Measurements from ENCODE around the gene CSMD2.

Gene CSMD2

GRCh38 chr1:33654267-33654834, 510.7 kb downstream of the CSMD2 start:
- FAIRE-seq (no peak), DNase-seq (ENCODE audit: insufficient read length, low spot score) (no peak)
- TF ChIP-seq, protein P1, sequence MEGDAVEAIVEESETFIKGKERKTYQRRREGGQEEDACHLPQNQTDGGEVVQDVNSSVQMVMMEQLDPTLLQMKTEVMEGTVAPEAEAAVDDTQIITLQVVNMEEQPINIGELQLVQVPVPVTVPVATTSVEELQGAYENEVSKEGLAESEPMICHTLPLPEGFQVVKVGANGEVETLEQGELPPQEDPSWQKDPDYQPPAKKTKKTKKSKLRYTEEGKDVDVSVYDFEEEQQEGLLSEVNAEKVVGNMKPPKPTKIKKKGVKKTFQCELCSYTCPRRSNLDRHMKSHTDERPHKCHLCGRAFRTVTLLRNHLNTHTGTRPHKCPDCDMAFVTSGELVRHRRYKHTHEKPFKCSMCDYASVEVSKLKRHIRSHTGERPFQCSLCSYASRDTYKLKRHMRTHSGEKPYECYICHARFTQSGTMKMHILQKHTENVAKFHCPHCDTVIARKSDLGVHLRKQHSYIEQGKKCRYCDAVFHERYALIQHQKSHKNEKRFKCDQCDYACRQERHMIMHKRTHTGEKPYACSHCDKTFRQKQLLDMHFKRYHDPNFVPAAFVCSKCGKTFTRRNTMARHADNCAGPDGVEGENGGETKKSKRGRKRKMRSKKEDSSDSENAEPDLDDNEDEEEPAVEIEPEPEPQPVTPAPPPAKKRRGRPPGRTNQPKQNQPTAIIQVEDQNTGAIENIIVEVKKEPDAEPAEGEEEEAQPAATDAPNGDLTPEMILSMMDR (IDR thresholded peaks at IDR 0.05; ENCODE audit: insufficient read depth, missing control alignments) = peak; percentile 20

- FAIRE-seq (no peak), DNase-seq (ENCODE audit: insufficient read length, low spot score) (no peak)
- TF ChIP-seq, protein P1 (IDR thresholded peaks at IDR 0.05; ENCODE audit: insufficient read depth, missing control alignments) = no peak
These were observed 511.8 kb downstream of the CSMD2 start for GRCh38 chr1:33653226-33653625.

GRCh38 chr1:33650708-33651107, 514.3 kb downstream of the CSMD2 start:
- TF ChIP-seq, protein P1 (IDR thresholded peaks at IDR 0.05; ENCODE audit: insufficient read depth, missing control alignments) = no peak
- FAIRE-seq = no peak
- DNase-seq (ENCODE audit: insufficient read length, low spot score) = no peak

DNA sequence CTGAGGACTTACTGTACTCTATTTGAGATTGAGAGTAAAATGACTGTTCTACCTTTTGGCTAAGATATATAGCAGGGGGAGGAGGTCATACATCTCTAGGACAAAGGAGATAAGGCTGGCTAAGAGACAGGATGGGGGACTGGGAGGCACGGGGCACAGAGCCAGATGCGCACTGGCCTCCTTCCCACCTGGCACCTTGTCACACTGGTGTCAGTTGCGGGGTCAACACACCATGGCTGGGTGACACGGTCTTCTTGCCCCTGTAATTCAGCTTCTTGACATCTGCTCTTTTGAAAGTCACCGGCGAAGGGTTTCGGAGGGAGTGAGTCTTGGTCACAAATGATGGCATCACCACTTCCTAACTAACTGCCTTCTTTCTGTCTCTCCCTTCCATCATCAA, 515.3 kb downstream of the CSMD2 start:
- TF ChIP-seq, protein P1 (IDR thresholded peaks at IDR 0.05; ENCODE audit: insufficient read depth, missing control alignments) = no peak
- FAIRE-seq = no peak
- DNase-seq (ENCODE audit: insufficient read length, low spot score) = no peak

DNA sequence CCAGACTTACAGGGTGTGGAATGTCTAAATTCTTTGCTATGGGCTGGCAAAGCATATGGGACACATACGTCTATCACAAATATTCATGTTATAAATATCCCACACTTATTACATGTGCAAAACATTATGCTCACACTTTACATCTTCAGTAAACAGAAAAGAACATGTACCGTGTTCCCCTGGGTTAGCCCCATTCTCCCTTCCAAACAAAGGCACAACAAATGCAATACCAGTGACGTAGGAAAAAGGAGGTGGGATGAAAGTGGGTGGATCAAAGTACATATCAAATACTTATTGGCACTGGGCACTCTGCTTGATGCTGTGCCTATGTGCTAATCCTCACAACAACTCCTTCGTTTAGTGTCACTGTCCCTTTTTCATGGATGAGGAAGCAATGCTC, 521.8 kb downstream of the CSMD2 start:
- DNase-seq (ENCODE audit: insufficient read length, low spot score) = no peak
- FAIRE-seq = no peak

DNA sequence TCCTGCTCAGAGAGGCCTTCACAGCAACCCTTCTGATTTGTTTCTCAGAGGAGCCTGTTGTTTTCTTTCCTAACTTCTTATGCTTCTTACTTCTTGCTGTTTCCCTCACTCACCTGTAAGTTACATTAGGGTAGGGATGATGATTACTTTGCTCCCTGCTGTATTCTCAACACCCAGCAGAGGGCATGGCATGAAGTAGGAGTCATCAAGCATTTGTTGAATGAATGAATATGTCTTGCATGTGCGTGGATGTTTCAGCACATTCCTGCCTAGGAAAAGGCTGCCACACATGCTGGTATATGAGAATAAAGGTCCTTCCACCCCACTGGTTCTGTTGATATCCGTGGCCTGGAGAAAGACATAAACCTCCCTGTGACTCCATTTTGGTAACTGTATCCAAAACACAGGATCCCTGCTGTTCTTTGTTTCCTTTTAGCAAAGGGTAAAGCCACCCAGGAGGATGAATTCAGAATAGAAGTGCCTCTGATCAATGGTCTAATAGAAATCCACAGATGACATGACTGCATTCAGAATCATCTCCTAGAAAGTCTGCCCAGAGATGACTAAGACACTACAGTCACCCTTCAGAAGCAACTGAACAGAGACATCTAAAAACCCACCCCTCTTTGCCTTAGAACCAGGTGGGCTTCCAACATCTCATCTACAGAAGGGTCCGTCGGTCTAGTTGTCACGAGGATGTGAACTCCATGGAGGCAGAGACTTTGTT, 523.8 kb downstream of the CSMD2 start:
- no peak for DNase-seq (ENCODE audit: insufficient read length, low spot score)
- TF ChIP-seq, protein P1 (IDR thresholded peaks at IDR 0.05; ENCODE audit: insufficient read depth, missing control alignments) = peak; percentile 30
- FAIRE-seq = no peak

More for the DNA sequence above, 521.8 kb downstream of the CSMD2 start:
- TF ChIP-seq, protein P1 (IDR thresholded peaks at IDR 0.05; ENCODE audit: insufficient read depth, missing control alignments) = no peak

DNA sequence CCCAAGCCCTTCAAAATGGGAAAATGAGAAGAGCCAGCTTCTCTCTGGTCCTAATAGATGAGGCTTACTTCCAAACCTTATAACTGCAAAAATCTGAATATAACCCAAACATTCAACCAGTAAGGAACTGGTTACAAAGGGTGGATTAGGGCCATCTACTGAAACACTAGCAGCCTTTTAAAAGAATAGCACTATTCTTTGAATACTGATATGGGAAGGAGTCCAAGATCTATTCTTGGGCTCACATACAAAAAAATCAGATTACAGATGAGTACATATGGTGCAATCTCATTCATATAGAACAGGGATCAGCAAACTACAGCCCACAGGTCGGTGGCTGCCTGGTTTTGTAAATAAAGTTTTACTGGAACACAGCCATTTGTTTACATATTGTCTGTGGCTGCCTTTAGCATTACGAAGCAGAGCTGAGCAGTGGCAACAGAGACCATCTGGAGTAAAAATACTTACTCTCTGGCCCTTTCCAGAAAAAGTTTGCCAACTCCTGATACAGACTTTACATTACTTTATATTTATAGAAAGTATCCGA, 524.8 kb downstream of the CSMD2 start:
- TF ChIP-seq, protein P1 (IDR thresholded peaks at IDR 0.05; ENCODE audit: insufficient read depth, missing control alignments) = no peak
- FAIRE-seq = no peak
- DNase-seq (ENCODE audit: insufficient read length, low spot score) = no peak
